Measurements from ENCODE around the gene ZSCAN10. TPM values are rescaled to one million over a fixed set of nuclear protein-coding genes. Genes with fewer than 3 reads are reported as not detected.
A peak's percentile ranks its signal among the peaks of the same experiment; 100 is the strongest.

Gene ZSCAN10
- total and polyA plus RNA-seq, 2 of the 13 experiments (the other 11 are each of a cell fraction or from before 2014, with no cell fraction given): not detected

DNA sequence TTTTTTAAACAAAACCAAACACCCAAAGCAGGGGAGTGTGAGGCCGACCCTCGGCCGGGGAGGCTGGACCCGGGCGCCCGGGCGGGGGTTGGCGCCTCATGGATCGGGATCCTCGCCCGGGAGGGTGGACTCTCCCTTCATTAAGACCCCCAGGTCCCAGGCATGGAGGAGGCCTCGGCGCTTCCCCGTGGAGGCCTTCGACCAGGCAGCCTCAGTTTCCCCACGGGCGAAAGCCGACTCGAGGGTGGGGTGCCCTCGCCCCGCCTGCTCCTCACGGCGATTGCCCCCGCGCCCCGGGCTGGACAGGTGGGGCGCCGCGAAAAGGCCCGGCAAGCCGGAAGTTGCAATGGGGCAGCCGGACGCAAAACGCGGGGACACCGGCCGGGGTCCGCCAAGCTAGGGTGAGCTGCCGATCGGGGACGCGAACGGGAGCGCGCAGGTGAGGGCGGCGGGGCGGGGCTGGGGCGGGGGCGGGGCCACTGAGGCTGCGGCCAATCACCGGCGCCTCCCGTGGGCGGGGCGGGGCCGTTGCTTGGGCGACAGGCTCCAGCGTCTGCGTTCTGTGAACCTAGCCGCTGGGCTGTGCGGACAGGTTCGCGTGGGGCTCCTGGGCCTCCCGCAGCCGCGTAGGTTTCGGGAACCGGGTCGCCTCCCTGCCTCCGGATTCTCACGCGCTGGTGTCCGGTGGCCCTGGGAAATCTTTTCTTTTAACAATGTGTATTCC is 7.3 kb upstream of the ZSCAN10 start (continued):
- TF ChIP-seq ZNF10 (CRISPR knock-in tag; IDR thresholded peaks at IDR 0.05; ENCODE audit: borderline replicate concordance, low read depth) (no peak), HIVEP1 (CRISPR knock-in tag; IDR thresholded peaks at IDR 0.05) (peak; percentile 89), ZNF605 (CRISPR knock-in tag; IDR thresholded peaks at IDR 0.05) (peak; percentile 67; the same call in 1 of the 2 replicates), ZNF549 (CRISPR knock-in tag; IDR thresholded peaks at IDR 0.05) (no peak), HDAC6 (IDR thresholded peaks at IDR 0.05; ENCODE audit: low read depth, low read length) (no peak), ZBTB1 (CRISPR knock-in tag; IDR thresholded peaks at IDR 0.05; ENCODE audit: borderline replicate concordance) (no peak), DPF2 (CRISPR knock-in tag; IDR thresholded peaks at IDR 0.05; ENCODE audit: borderline replicate concordance, low read depth) (no peak), IRX3 (CRISPR knock-in tag; IDR thresholded peaks at IDR 0.05; ENCODE audit: borderline replicate concordance, low read depth) (no peak), NAIF1 (CRISPR knock-in tag; IDR thresholded peaks at IDR 0.05; ENCODE audit: borderline replicate concordance) (0 out of 2 replicates have a peak, but pooled peaks have one; percentile 36), ZNF775 (CRISPR knock-in tag; IDR thresholded peaks at IDR 0.05; ENCODE audit: borderline replicate concordance) (no peak), PPARG (CRISPR knock-in tag; conservative IDR thresholded peaks at IDR 0.05) (no peak), REL (CRISPR knock-in tag; conservative IDR thresholded peaks at IDR 0.05) (no peak), ZNF337 (CRISPR knock-in tag; IDR thresholded peaks at IDR 0.05; ENCODE audit: borderline replicate concordance, low read depth) (0 out of 2 replicates have a peak, but pooled peaks have one; percentile 56), PRPF4 (IDR thresholded peaks at IDR 0.05; ENCODE audit: low read depth, low read length, poor library complexity, severe bottlenecking) (no peak), ELF3 (CRISPR knock-in tag; IDR thresholded peaks at IDR 0.05) (peak; percentile 65), ZNF879 (CRISPR knock-in tag; IDR thresholded peaks at IDR 0.05) (peak; percentile 40; the same call in 1 of the 2 replicates), RAD51 (IDR thresholded peaks at IDR 0.05; ENCODE audit: borderline replicate concordance) (no peak), PRMT3 (CRISPR knock-in tag; IDR thresholded peaks at IDR 0.05; ENCODE audit: borderline replicate concordance, low read depth) (no peak), ZNF75D (CRISPR knock-in tag; IDR thresholded peaks at IDR 0.05; ENCODE audit: borderline replicate concordance) (no peak), CERS6 (CRISPR knock-in tag; IDR thresholded peaks at IDR 0.05) (no peak), ZNF598 (CRISPR knock-in tag; IDR thresholded peaks at IDR 0.05; ENCODE audit: borderline replicate concordance) (no peak), FIP1L1 (IDR thresholded peaks at IDR 0.05; ENCODE audit: borderline replicate concordance, insufficient read depth, low read depth, low read length) (no peak)
- TF ChIP-seq, protein P1, sequence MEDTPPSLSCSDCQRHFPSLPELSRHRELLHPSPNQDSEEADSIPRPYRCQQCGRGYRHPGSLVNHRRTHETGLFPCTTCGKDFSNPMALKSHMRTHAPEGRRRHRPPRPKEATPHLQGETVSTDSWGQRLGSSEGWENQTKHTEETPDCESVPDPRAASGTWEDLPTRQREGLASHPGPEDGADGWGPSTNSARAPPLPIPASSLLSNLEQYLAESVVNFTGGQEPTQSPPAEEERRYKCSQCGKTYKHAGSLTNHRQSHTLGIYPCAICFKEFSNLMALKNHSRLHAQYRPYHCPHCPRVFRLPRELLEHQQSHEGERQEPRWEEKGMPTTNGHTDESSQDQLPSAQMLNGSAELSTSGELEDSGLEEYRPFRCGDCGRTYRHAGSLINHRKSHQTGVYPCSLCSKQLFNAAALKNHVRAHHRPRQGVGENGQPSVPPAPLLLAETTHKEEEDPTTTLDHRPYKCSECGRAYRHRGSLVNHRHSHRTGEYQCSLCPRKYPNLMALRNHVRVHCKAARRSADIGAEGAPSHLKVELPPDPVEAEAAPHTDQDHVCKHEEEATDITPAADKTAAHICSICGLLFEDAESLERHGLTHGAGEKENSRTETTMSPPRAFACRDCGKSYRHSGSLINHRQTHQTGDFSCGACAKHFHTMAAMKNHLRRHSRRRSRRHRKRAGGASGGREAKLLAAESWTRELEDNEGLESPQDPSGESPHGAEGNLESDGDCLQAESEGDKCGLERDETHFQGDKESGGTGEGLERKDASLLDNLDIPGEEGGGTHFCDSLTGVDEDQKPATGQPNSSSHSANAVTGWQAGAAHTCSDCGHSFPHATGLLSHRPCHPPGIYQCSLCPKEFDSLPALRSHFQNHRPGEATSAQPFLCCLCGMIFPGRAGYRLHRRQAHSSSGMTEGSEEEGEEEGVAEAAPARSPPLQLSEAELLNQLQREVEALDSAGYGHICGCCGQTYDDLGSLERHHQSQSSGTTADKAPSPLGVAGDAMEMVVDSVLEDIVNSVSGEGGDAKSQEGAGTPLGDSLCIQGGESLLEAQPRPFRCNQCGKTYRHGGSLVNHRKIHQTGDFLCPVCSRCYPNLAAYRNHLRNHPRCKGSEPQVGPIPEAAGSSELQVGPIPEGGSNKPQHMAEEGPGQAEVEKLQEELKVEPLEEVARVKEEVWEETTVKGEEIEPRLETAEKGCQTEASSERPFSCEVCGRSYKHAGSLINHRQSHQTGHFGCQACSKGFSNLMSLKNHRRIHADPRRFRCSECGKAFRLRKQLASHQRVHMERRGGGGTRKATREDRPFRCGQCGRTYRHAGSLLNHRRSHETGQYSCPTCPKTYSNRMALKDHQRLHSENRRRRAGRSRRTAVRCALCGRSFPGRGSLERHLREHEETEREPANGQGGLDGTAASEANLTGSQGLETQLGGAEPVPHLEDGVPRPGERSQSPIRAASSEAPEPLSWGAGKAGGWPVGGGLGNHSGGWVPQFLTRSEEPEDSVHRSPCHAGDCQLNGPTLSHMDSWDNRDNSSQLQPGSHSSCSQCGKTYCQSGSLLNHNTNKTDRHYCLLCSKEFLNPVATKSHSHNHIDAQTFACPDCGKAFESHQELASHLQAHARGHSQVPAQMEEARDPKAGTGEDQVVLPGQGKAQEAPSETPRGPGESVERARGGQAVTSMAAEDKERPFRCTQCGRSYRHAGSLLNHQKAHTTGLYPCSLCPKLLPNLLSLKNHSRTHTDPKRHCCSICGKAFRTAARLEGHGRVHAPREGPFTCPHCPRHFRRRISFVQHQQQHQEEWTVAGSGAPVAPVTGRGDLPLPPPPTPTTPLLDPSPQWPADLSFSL (CRISPR knock-in tag; IDR thresholded peaks at IDR 0.05): no peak
